ENCODE results near the gene MTMR8.
"Not testable (repeated sequence)": the region's sequence is repeated elsewhere in the genome, so short reads cannot be mapped to it uniquely, and the experiment has no call there.

MTMR8 gene

GRCh38 chrX:64394874-64395567 is at the start of gene MTMR8:
Gene MTMR8 (minus strand): TSS chrX:64395452. CDS start chrX:64395363, 89 bp downstream.
- peak; percentile 69 to 73 for DNase-seq

- no peak for DNase-seq
Measured at GRCh38 chrX:64439551-64439950, 44.3 kb upstream of the MTMR8 start.

GRCh38 chrX:64437665-64438064 is 42.4 kb upstream of the MTMR8 start:
- DNase-seq = no peak

- DNase-seq = no peak
Measured at GRCh38 chrX:64437218-64437617, 42.0 kb upstream of the MTMR8 start.

- no peak for DNase-seq
Measured at GRCh38 chrX:64428371-64428770, 33.1 kb upstream of the MTMR8 start.

- no peak for DNase-seq
Measured at GRCh38 chrX:64427787-64428186, 32.5 kb upstream of the MTMR8 start.

- DNase-seq = no peak
Measured at GRCh38 chrX:64427281-64427680, 32.0 kb upstream of the MTMR8 start.

- DNase-seq = not testable (repeated sequence)
Measured at GRCh38 chrX:64409730-64410129, 14.5 kb upstream of the MTMR8 start.

- no peak for DNase-seq
Measured at GRCh38 chrX:64398088-64398487, 2.8 kb upstream of the MTMR8 start.

- DNase-seq = no peak
Measured at GRCh38 chrX:64395568-64395929, 297 bp upstream of the MTMR8 start.

- no peak for DNase-seq
Measured at GRCh38 chrX:64394059-64394873, 986 bp downstream of the MTMR8 start.

GRCh38 chrX:64389489-64389888 is 5.8 kb downstream of the MTMR8 start:
- DNase-seq = no peak

- DNase-seq = not testable (repeated sequence)
Measured at GRCh38 chrX:64380789-64381188, 14.5 kb downstream of the MTMR8 start.

GRCh38 chrX:64379924-64380323 is 15.3 kb downstream of the MTMR8 start:
- no peak for DNase-seq

GRCh38 chrX:64377753-64378152 is 17.5 kb downstream of the MTMR8 start:
- no peak for DNase-seq

GRCh38 chrX:64352081-64352480 is 43.2 kb downstream of the MTMR8 start:
- DNase-seq = no peak

GRCh38 chrX:64350521-64350920 is 44.7 kb downstream of the MTMR8 start:
- no peak for DNase-seq

GRCh38 chrX:64350047-64350446 is 45.2 kb downstream of the MTMR8 start:
- DNase-seq = no peak

- DNase-seq = no peak
Measured at GRCh38 chrX:64342811-64343210, 52.4 kb downstream of the MTMR8 start.

- DNase-seq = no peak
Measured at GRCh38 chrX:64338296-64338695, 57.0 kb downstream of the MTMR8 start.

- DNase-seq = no peak
Measured at GRCh38 chrX:64334467-64334866, 60.8 kb downstream of the MTMR8 start.

GRCh38 chrX:64330284-64330683 is 65.0 kb downstream of the MTMR8 start:
- no peak for DNase-seq

- DNase-seq = no peak
Measured at GRCh38 chrX:64321507-64321906, 73.7 kb downstream of the MTMR8 start.

GRCh38 chrX:64313624-64314023 is 81.6 kb downstream of the MTMR8 start:
- DNase-seq = no peak

Data from stimulated activated CD4-positive, alpha-beta T cell treated with anti-CD3 and anti-CD28 coated beads, Interleukin-4, amount 100 ng/mL, for 4 hours (primary cell).